SK-N-SH treated with all-trans-retinoic acid at 6 μM for 48 hours (cell line): ENCODE results near the gene PINK1.

Experiments
- ATAC-seq: fragments of 200-7000 bp; cut with Tn5 transposase; 3 replicates; pipeline ENCODE4 v1.9.1; 2020; ENCODE audit warnings: mild to moderate bottlenecking, moderate library complexity
- ARNTL ChIP-seq: fragments of 450-650 bp; formaldehyde crosslinking; IDR thresholded peaks from 2 replicates; pipeline ENCODE4 v1.5.0; 2020; ENCODE audit warnings: low read depth, mild to moderate bottlenecking, moderate library complexity, borderline replicate concordance
- BACH2 ChIP-seq: fragments of 250-450 bp; sonication (Bioruptor Pico); IDR thresholded peaks from 2 replicates; pipeline ENCODE4 v1.9.0; 2021; ENCODE audit warnings: mild to moderate bottlenecking, borderline replicate concordance
- CSDC2 ChIP-seq: fragments of 250-450 bp; sonication (Bioruptor Pico); IDR thresholded peaks from 2 replicates; pipeline ENCODE4 v1.5.0; 2020; ENCODE audit warnings: mild to moderate bottlenecking, moderate library complexity
- ESRRG ChIP-seq: fragments of 250-450 bp; sonication (Bioruptor Pico); IDR thresholded peaks from 2 replicates; pipeline ENCODE4 v1.6.1; 2021; ENCODE audit warnings: mild to moderate bottlenecking
- GLIS3 ChIP-seq: fragments of 250-450 bp; sonication (Bioruptor Pico); IDR thresholded peaks from 2 replicates; pipeline ENCODE4 v1.5.0; 2020; ENCODE audit warnings: mild to moderate bottlenecking, moderate library complexity
- ISL1 ChIP-seq: fragments of 250-450 bp; sonication (Bioruptor Pico); IDR thresholded peaks from 2 replicates; pipeline ENCODE4 v2.1.2; 2022; ENCODE audit warnings: mild to moderate bottlenecking, moderate library complexity
- OSR1 ChIP-seq: fragments of 250-450 bp; sonication (Bioruptor Pico); IDR thresholded peaks from 2 replicates; pipeline ENCODE4 v1.8.0; 2022; ENCODE audit warnings: moderate library complexity, mild to moderate bottlenecking, inconsistent platforms
- PPARA ChIP-seq: fragments of 250-450 bp; sonication (Bioruptor Pico); IDR thresholded peaks from 2 replicates; pipeline ENCODE4 v1.5.0; 2020; ENCODE audit warnings: mild to moderate bottlenecking, borderline replicate concordance
- RARB ChIP-seq: fragments of 250-450 bp; sonication (Bioruptor Pico); IDR thresholded peaks from 2 replicates; pipeline ENCODE4 v1.8.0; 2021; ENCODE audit warnings: mild to moderate bottlenecking, moderate library complexity
- SNAI2 ChIP-seq: fragments of 250-450 bp; sonication (Bioruptor Pico); IDR thresholded peaks from 2 replicates; pipeline ENCODE4 v1.5.0; 2020; ENCODE audit warnings: mild to moderate bottlenecking, moderate library complexity
- TCF4 ChIP-seq: fragments of 250-450 bp; sonication (Bioruptor Pico); IDR thresholded peaks from 2 replicates; pipeline ENCODE4 v1.8.0; 2021; ENCODE audit warnings: mild to moderate bottlenecking, moderate library complexity, borderline replicate concordance
- TOX ChIP-seq: fragments of 250-450 bp; sonication (Bioruptor Pico); IDR thresholded peaks from 2 replicates; pipeline ENCODE4 v1.8.0; 2021; ENCODE audit warnings: mild to moderate bottlenecking, moderate library complexity, borderline replicate concordance
- ZC3H10 ChIP-seq: fragments of 250-450 bp; sonication (Bioruptor Pico); IDR thresholded peaks from 2 replicates; pipeline ENCODE4 v1.5.1; 2021; ENCODE audit warnings: mild to moderate bottlenecking, moderate library complexity
- ZFP3 ChIP-seq: fragments of 250-450 bp; sonication (Bioruptor Pico); IDR thresholded peaks from 2 replicates; pipeline ENCODE4 v1.5.0; 2020; ENCODE audit warnings: mild to moderate bottlenecking, moderate library complexity
- ZNF565 ChIP-seq: fragments of 450-650 bp; formaldehyde crosslinking; conservative IDR thresholded peaks from 2 replicates; pipeline ENCODE4 v1.5.0; 2020; ENCODE audit warnings: low read depth, mild to moderate bottlenecking, moderate library complexity
- ZNF70 ChIP-seq: fragments of 450-650 bp; formaldehyde crosslinking; IDR thresholded peaks from 2 replicates; pipeline ENCODE4 v1.5.0; 2020; ENCODE audit warnings: mild to moderate bottlenecking, moderate library complexity
- ZNF8 ChIP-seq: fragments of 450-650 bp; formaldehyde crosslinking; IDR thresholded peaks from 2 replicates; pipeline ENCODE4 v1.5.0; 2020; ENCODE audit warnings: mild to moderate bottlenecking, moderate library complexity
- TF ChIP-seq, protein P1 (sequence below): fragments of 250-450 bp; sonication (Bioruptor Pico); IDR thresholded peaks from 2 replicates; pipeline ENCODE4 v1.5.1; 2021; ENCODE audit warnings: mild to moderate bottlenecking, moderate library complexity
- TF ChIP-seq, protein P2 (sequence below): fragments of 250-450 bp; sonication (Bioruptor Pico); IDR thresholded peaks from 2 replicates; pipeline ENCODE4 v1.5.0; 2020; ENCODE audit warnings: mild to moderate bottlenecking, moderate library complexity
- TF ChIP-seq, protein P3 (sequence below): fragments of 250-450 bp; sonication (Bioruptor Pico); IDR thresholded peaks from 2 replicates; pipeline ENCODE4 v1.5.1; 2020; ENCODE audit warnings: low read depth, mild to moderate bottlenecking, moderate library complexity

PINK1 gene

DNA sequence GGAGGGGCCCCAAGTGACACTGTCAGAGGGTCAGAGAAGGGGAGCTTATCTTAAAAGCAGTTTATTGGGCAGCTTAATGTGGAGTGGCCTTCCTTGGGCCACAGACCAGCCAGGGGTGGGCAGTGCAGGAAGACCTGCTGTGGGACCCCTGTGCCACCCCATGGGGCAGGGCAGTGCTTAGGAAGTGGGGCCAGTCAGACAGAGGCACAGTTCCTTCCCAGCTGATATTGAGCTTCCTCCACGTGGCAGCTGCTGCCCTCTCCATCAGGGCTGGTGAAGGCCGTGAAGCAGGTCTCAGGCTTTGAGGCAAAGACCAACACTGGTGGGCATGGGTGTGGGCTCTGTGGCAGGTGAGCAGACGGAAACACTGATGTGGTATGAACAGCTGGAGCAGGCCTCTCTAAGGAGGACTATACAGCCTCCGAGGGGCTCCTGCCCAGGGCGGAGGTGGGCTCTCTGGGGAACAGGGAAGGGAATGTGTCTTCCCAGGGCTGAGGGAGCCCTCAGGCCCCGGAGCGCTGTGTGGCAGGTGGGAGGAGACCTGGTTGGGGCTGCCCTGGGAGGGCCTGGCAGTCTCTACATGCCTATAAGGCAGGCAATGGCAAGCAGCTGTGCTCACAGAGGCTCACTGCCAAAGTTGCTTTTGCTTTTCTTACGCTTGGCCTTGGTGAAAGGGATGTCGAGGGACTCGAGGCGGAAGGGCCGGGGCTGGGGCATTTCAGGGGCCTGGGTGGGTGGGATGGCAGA lies 30.9 kb downstream of the PINK1 start (continued):
- TF ChIP-seq, protein P1, sequence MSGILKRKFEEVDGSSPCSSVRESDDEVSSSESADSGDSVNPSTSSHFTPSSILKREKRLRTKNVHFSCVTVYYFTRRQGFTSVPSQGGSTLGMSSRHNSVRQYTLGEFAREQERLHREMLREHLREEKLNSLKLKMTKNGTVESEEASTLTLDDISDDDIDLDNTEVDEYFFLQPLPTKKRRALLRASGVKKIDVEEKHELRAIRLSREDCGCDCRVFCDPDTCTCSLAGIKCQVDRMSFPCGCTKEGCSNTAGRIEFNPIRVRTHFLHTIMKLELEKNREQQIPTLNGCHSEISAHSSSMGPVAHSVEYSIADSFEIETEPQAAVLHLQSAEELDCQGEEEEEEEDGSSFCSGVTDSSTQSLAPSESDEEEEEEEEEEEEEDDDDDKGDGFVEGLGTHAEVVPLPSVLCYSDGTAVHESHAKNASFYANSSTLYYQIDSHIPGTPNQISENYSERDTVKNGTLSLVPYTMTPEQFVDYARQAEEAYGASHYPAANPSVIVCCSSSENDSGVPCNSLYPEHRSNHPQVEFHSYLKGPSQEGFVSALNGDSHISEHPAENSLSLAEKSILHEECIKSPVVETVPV (CRISPR knock-in tag) = no peak

- no peak for TF ChIP-seq GLIS3 (CRISPR knock-in tag)
- TF ChIP-seq RARB (CRISPR knock-in tag) = no peak
- no peak for TF ChIP-seq ZNF565 (CRISPR knock-in tag)
- no peak for TF ChIP-seq TCF4 (CRISPR knock-in tag)
- TF ChIP-seq ISL1 = no peak
- no peak for TF ChIP-seq ZNF8 (CRISPR knock-in tag)
- TF ChIP-seq, protein P1 (CRISPR knock-in tag) = no peak
- TF ChIP-seq, protein P2, sequence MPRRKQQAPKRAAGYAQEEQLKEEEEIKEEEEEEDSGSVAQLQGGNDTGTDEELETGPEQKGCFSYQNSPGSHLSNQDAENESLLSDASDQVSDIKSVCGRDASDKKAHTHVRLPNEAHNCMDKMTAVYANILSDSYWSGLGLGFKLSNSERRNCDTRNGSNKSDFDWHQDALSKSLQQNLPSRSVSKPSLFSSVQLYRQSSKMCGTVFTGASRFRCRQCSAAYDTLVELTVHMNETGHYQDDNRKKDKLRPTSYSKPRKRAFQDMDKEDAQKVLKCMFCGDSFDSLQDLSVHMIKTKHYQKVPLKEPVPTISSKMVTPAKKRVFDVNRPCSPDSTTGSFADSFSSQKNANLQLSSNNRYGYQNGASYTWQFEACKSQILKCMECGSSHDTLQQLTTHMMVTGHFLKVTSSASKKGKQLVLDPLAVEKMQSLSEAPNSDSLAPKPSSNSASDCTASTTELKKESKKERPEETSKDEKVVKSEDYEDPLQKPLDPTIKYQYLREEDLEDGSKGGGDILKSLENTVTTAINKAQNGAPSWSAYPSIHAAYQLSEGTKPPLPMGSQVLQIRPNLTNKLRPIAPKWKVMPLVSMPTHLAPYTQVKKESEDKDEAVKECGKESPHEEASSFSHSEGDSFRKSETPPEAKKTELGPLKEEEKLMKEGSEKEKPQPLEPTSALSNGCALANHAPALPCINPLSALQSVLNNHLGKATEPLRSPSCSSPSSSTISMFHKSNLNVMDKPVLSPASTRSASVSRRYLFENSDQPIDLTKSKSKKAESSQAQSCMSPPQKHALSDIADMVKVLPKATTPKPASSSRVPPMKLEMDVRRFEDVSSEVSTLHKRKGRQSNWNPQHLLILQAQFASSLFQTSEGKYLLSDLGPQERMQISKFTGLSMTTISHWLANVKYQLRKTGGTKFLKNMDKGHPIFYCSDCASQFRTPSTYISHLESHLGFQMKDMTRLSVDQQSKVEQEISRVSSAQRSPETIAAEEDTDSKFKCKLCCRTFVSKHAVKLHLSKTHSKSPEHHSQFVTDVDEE (CRISPR knock-in tag) = no peak
- no peak for ATAC-seq
These were observed 32.5 kb downstream of the PINK1 start for GRCh38 chr1:20665726-20666125.

GRCh38 chr1:20666146-20666545 lies 32.9 kb downstream of the PINK1 start:
- no peak for ATAC-seq
- no peak for TF ChIP-seq TOX (CRISPR knock-in tag)

DNA sequence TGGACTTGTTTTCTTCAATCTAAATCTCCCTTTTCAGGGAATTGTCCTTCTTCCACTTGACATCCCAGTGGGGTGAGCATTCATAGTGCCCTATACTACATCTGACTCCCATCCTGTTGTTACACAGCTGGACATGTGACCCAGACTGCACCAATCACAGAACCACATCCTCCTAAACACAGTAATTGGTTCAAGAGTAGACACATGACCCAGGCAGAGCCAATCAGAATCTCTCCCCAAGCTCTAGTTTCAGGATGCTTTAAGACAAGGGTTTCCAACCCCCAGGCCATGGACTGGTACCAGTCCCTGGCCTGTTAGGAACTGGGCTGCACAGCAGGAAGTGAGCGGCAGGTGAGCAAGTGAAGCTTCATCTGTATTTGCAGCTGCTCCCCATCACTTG lies 33.5 kb downstream of the PINK1 start:
- TF ChIP-seq PPARA (no peak), ZNF8 (CRISPR knock-in tag) (no peak), ZNF565 (CRISPR knock-in tag) (no peak), ZC3H10 (CRISPR knock-in tag) (no peak), ZNF70 (CRISPR knock-in tag) (no peak), OSR1 (CRISPR knock-in tag) (no peak), ZFP3 (CRISPR knock-in tag) (no peak), ESRRG (no peak), ARNTL (CRISPR knock-in tag) (no peak)
- TF ChIP-seq, protein P3, sequence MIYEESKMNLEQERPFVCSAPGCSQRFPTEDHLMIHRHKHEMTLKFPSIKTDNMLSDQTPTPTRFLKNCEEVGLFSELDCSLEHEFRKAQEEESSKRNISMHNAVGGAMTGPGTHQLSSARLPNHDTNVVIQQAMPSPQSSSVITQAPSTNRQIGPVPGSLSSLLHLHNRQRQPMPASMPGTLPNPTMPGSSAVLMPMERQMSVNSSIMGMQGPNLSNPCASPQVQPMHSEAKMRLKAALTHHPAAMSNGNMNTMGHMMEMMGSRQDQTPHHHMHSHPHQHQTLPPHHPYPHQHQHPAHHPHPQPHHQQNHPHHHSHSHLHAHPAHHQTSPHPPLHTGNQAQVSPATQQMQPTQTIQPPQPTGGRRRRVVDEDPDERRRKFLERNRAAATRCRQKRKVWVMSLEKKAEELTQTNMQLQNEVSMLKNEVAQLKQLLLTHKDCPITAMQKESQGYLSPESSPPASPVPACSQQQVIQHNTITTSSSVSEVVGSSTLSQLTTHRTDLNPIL (CRISPR knock-in tag) = no peak

GRCh38 chr1:20668581-20668980 lies 35.3 kb downstream of the PINK1 start:
- ATAC-seq = no peak
- TF ChIP-seq, protein P3 (CRISPR knock-in tag) = no peak
- TF ChIP-seq SNAI2 (CRISPR knock-in tag) (no peak), TOX (CRISPR knock-in tag) (no peak), RARB (CRISPR knock-in tag) (no peak), ZNF70 (CRISPR knock-in tag) (no peak), PPARA (no peak), ARNTL (CRISPR knock-in tag) (no peak), CSDC2 (CRISPR knock-in tag) (no peak), BACH2 (CRISPR knock-in tag) (no peak), ZC3H10 (CRISPR knock-in tag) (no peak), ESRRG (no peak), ISL1 (no peak)
- TF ChIP-seq, protein P2 (CRISPR knock-in tag) = no peak
- TF ChIP-seq, protein P1 (CRISPR knock-in tag) = no peak

More for the DNA sequence above, 33.5 kb downstream of the PINK1 start:
- ATAC-seq = peak; percentile 54
